NCI-H510A (cell line): ENCODE data around the gene DMAC2L.
A peak's percentile ranks its signal among the peaks of the same experiment; 100 is the strongest.

Source experiments
- DNase-seq: peaks from one replicate; lab custom pipeline; 2025; lab: John Stamatoyannopoulos, UW

DMAC2L gene

DNA sequence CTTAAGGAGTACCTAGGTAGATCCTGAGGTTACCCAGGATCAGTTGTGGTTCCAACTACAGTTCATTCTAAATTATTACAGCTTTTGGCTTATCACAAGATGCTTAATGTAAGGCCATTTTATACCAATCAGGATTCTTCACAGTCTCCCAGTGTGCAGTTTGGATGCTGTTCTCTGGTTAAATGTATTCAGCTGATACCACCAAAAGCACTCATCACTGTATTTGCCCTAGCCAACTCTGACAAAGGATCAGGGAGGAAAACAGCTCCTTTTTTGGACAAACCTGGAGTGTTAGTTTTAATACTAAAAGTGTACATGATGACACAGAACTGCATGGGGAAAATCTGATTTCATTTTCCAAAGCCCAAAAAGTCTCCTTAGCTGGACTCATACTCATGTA, 19.5 kb downstream of the DMAC2L start:
- no peak for DNase-seq

DNA sequence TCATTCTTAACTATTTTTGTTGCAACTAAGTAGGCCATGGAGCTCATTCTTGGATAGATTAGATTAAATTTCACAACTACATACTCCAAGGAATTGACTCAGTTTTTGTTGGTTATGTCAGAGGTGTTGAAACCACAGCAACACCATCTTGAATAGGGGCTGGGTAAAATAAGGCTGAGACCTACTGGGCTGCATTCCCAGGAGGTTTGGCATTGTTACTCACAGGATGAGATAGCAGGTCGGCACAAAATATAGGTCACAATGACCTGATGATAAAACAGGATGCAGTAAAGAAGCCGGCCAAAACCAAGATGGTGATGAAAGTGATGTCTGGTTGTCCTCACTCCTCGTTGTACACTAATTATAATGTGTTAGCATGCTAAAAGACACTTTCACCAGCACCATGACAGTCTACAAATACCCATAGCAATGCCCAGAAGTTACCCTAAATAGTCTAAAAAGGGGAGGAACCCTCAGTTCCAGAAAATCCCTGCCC, 20.9 kb downstream of the DMAC2L start:
- DNase-seq = no peak

DNA sequence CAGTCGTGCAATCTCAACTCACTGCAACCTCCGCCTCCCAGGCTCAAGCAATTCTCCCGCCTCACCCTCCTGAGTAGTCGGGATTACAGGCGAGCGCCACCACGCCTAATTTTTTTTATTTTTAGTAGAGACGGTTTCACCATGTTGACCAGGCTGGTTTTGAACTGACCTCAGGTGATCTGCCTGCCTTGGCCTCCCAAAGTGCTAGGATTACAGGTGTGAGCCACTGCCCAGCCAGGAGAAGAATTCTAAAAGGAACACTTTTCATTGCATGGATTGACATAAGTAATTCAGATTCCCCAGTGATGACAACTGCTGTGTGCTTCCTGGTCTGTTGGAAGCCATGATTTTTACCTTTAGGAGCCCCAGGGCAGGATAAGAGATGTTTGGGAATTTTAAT, 22.1 kb downstream of the DMAC2L start:
- no peak for DNase-seq

DNA sequence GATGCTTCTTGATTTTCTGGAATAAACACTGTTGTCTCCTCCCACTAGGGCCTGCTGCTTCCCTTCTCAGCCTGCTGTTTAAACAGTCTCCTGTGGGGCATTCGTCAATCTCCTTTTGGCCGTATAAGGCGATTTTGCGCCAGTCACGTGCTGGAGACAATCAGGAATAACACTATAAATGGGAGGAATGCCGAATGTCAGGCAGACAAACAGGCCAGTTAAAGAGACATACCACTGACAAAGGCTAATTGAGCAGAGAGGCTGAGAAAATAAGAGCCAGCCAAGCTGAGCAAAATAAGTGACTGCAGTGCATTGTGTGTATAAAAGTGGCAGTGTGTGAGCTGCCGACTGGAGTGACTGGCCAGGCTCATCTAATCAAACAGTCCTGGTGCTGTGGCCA, 23.3 kb downstream of the DMAC2L start:
- peak; percentile 35 for DNase-seq

DNA sequence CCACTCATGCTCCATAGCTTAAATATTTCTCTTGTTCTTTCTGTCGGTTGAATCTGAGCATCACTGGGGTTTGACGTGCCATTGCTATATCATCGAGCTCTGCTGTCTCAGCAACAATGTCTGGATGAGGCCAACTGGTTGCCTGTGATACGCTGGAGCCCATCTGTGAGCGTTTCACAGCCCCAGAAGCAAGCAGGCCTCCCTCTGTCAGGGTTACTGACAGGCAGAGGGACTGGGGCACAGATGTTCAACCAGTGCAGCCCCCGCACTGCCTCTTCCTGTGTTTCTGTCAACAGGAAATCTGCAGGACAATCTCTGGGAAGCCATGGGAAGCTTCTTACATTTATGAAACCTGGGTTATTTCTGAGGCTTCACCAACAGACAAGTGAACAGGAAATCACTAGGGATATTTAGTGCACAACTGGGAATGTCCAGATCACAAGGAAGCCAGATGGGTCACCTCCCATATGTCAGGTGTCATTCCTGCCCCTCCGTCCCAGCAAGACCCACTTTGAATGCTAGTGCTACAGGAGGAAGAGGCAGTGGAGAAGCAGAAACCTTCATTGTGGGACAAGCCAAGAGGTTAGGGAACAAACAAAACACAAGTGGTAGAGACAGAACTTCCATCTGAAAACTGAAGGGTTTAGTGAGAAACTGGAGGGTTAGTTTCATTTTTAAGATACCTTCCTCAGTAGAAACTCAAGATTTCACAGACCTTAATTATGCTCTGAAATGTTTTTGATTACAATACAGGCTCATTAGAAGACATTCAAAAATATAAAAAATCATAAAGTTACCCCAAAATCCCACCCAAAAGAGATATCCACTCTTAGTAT, 24.1 kb downstream of the DMAC2L start:
- DNase-seq = no peak

GRCh38 chr14:50338587-50338986, 26.5 kb downstream of the DMAC2L start:
- DNase-seq = no peak

DNA sequence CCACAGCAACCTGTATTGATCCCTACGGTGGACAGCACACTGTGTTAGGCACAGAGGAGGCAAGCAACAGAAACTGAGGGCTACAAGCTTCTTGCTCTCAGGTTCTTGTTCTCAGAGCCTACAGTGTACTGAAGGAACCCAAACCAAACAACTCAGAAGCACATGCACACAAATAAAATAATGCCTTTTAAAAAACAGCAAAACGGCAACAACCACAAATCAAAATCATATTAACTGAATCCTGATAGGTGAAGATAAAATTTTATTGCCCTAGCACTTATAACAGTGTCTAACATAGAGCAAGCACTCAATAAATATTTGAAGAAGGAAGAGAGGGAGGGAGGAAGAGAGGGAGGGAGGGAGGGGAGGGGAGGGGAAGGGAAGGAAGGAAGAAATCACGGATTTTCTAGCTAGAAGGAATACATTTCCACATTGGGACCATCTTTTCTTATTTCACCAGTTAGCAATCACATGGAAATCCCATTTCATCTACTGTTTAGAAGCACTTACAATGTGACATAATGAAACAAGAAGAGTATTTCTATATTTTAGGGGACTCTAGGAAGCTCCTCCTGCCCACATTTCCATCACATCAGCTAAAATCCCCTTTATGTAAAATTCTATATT, 27.2 kb downstream of the DMAC2L start:
- no peak for DNase-seq

DNA sequence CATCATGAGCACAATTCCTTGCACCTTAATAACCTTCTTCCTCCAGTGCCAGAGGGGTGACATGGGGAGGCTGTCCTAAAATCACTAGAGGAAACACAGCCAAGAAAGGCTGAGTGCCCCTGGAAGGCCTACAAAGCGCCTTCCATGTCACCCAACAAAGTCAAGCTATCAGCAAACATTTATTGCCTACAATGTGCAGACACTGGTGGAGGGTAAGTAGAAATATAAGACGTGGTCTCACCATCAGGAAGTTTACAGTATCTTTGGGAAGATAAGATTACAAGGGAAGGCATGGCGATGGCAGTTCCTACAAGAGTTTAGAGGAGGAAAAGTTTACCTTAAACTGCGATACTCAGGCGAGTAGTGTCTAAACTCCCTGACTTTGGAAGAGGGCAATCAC, 27.9 kb downstream of the DMAC2L start:
- DNase-seq = no peak

DNA sequence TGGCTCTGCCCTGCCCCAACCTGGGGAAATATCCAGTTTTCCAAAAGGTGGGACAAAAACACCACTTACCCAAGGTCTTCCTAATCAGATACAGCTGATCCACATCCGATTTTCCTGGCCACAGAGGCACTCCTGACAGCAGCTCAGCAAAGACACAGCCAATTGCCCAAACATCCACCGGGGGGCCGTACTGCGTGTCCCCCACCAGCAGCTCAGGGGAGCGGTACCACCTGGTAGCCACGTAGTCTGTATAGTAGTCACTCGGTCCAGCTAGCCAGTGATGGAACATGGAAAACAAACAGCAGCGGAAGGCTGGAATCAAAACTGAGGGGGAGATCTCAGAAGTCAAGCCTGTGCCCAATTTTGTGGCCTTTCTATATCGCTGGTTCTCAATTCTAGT, 28.8 kb downstream of the DMAC2L start:
- no peak for DNase-seq

- DNase-seq = no peak
These were observed 30.3 kb downstream of the DMAC2L start for GRCh38 chr14:50342221-50343078.

DNA sequence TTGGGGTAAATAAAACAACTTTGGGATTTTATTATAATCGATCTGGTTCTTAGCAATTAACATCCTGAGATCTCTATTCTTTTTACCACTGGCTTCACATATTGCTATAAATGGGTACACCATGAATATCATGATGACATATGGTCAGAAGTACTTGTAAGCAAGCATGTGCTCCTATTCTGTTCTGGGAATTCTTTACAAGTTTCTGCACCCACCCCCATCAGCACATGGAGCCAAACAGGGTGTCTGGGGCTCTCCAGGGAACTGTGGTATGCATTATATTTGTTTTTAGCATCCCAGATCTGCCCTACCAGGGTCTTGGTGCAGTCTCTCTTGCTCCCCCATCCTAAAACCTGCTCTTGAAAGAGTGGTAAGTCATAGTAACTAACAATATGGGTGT, 31.3 kb downstream of the DMAC2L start:
- no peak for DNase-seq

DNA sequence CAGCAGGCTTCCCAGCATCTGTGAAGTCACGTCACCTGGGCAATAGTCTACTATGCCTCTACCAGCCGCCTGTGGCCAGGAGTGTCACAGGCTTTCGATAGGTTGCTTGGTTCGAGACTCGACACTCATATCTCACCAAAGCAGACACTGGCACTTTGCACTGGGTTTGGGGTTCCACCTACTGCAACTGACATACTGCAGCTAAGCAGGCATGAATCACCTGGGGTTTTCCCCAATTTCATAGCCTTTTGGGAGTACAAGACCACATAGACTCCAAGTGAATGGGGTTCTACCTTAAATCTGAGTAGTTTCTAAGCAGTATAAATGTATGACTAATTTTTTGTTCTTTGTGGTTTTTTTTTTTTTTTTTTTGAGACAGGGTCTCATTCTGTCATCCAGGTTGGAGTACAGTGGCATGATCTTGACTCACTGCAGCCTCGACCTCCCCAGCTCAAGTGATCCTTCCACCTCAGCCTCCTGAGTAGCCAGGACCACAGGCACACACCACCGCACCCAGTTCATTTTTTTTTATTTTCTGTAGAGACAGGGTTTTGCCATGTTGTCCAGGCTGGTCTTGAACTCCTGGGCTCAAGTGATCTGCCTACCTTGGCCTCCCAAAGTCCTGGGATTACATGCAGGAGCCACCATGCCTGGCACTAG, 32.1 kb downstream of the DMAC2L start:
- DNase-seq = no peak

- no peak for DNase-seq
These were observed 32.9 kb downstream of the DMAC2L start for GRCh38 chr14:50344876-50345563.

- no peak for DNase-seq
These were observed 33.8 kb downstream of the DMAC2L start for GRCh38 chr14:50345846-50346422.

DNA sequence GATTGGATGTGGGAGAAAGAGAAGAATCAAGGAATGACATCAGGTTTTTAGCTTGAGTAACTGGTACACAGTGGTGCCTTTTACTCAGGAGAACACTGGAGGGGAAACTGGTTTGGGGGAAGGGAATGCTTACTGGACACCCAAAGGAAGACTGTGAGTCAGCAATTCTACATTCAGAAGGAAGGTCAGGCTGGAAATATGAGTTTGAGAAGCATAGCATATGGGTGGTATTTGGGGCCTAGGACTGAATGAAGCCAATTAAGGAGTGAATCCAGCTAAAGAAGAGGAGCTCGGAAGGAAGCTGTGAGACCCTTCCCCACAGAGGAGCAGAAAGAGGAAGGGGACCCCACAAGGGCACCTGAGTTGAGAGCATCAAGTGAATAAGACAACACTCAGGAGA, 35.4 kb downstream of the DMAC2L start:
- DNase-seq = no peak

GRCh38 chr14:50348933-50349332, 36.8 kb downstream of the DMAC2L start:
- DNase-seq = no peak

DNA sequence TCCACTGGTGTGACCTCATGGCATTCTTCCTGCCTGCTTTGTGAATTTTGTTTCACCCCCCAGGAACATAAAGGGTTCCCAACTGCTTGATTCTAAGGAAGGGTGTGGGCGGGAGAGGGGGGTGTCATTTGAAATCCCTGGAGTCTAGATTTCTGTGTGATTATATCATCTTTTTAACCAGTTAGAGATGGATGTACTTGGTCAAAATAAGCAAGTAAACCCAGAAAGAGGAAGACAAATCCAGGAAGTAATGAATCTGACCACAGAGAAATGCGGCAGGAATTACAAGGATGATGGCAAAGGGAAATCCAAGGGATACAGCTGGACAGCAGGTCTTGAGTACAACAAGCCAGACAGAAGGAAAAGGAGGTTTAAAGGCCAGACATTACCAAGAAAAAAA, 38.9 kb downstream of the DMAC2L start:
- DNase-seq = no peak

DNA sequence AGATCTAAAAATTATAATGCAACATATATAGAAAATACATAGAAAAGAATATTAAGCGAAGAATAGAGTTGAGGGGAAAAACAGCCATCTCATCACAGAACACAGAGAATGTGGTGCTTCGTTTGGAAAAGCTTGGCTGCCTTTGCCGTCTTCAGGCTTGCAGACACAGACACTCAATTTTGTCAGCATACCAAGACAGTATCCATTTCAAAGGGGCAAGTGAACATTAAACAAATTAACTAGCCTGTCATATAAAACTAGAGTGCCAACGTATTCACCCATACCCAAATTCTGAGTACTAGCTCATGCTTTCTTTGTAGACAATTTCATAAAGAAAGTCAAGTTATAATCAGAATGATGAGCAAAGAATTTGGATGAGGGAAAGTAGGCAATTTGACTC, 40.5 kb downstream of the DMAC2L start:
- DNase-seq = no peak

GRCh38 chr14:50353126-50353525, 41.0 kb downstream of the DMAC2L start:
- DNase-seq = no peak

GRCh38 chr14:50354527-50354926, 42.4 kb downstream of the DMAC2L start:
- DNase-seq = no peak

DNA sequence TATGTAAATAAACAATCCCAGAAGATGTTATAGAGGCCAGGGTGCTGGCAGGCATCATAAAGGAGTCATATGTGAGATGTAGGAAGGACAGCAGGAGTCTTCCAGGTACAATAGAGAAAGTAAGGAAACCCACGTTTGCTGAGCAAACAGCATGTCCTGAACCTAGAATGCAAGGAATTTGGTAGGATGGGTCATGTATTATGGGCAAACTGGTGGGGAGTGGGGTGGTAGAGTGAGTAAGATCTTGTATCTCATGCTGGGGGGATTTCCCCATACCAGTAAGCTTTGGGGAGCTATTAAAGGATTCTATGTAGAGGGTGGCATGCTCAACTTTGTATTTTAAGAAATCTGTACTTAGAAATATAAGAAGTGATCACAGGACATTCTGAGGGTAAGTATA, 43.6 kb downstream of the DMAC2L start:
- DNase-seq = no peak
